Measurements from ENCODE around the gene MDM4. TPM values are rescaled to one million over a fixed set of nuclear protein-coding genes. Genes with fewer than 3 reads are reported as not detected.

Gene MDM4
- total RNA-seq, 2 experiments from 2014 or later = 120 to 282 TPM

DNA sequence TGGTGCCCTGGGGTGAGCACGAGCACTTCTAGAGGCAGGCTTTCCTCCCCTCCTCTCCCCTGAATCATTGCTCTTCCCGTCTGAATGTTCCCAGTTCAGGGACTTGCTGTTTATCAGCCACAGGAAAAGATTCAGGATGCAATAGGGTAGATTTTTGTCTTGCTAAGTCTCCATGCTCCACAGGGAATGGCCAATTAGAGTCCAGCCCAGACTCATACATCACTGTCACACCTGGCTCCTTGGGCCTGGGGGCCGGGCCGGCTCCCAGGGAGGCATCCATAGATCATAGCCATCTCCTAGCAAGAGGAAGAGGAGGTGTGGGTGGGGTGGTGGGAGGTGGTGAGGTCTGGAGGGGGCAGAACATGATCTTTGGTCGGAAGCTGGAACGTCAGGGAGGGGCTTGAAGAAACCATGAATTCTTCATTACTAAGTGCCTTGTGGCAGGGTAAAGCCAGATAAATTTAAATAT, 85.9 kb downstream of the MDM4 start:
- H3K4me1 ChIP-seq (ENCODE audit: insufficient read depth, low read length, poor library complexity, severe bottlenecking) = no peaks in the 10 kb centered on the region
- H3K9me2 ChIP-seq (ENCODE audit: insufficient read depth, low read length) = no peaks in the 10 kb centered on the region
- no peak overlapping the region for H3K4me2 ChIP-seq (ENCODE audit: low read length)
- no peak overlapping the region for H3K4me3 ChIP-seq (ENCODE audit: low read depth, low read length, poor library complexity, severe bottlenecking)
- H2AFZ ChIP-seq (ENCODE audit: low read length) = no peak overlapping the region
- H3K27ac ChIP-seq (ENCODE audit: low read depth, low read length, poor library complexity, severe bottlenecking) = no peak overlapping the region
- CTCF ChIA-PET (ENCODE audit: unreplicated experiment) = no interaction called here
- H3K36me3 ChIP-seq (ENCODE audit: insufficient read depth, low read length) = no peaks in the 10 kb centered on the region
- BruUV-seq (replicated peaks) = no TSS peak
- H3K9me3 ChIP-seq (ENCODE audit: low read length) = no peaks in the 10 kb centered on the region
- intact Hi-C loops (cut with micrococcal nuclease; ENCODE audit: unreplicated experiment) = no loop called here
- no peaks in the 10 kb centered on the region for H3K79me2 ChIP-seq (ENCODE audit: insufficient read depth, low read depth, low read length)
- H4K20me1 ChIP-seq (ENCODE audit: insufficient read depth, low read length) = no peaks in the 10 kb centered on the region
- TF ChIP-seq CTCF (conservative IDR thresholded peaks at IDR 0.05; ENCODE audit: low read length) = no peak
- no peak for TF ChIP-seq EZH2phosphoT487 (IDR thresholded peaks at IDR 0.05; ENCODE audit: borderline replicate concordance, low read depth, low read length)
- POLR2A ChIA-PET = no interaction called here
- no peak for DNase-seq (ENCODE audit: low spot score)

DNA sequence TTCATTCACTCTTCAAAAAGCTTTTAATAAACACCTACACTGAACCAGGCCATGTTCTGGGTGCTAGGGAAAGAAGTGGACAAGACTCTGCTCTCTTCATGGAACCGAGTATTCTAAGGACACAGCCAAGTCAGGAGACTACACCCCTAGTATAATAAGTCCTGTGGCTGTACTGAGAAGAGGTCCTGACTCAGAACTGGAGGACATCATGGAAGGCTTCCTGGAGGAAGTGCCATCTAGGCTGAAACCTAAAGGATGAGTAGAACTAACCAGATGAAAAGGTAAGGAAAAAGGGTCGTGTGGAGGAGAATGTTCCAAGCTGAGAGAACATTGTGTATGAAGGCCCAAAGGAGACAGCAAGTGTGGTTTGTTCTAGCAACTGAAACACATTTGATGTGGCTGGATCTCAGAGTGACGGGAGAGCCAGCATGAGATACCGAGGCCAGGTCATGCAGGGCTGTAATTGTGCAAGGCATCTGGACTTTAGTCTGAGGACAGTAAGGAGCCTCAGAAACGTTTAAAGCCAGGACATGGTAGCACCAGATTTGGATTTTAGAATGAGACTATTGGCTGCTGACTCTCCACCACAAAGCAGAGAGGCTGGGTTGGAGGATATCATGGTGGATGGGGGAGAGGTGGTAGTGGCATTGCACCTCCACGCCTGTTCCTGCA, 86.8 kb downstream of the MDM4 start:
- H3K9me2 ChIP-seq (ENCODE audit: insufficient read depth, low read length) = no peaks in the 10 kb centered on the region
- H2AFZ ChIP-seq (ENCODE audit: low read length) = no peak overlapping the region
- H3K4me1 ChIP-seq (ENCODE audit: insufficient read depth, low read length, poor library complexity, severe bottlenecking) = no peaks in the 10 kb centered on the region
- no peaks in the 10 kb centered on the region for H4K20me1 ChIP-seq (ENCODE audit: insufficient read depth, low read length)
- CTCF ChIA-PET (ENCODE audit: unreplicated experiment) = interaction anchor here (0.6 kb wide), 1 partner anchor 645 kb away, joined by 9 read pairs; no protein-coding TSS in a partner anchor
- no peak overlapping the region for H3K27ac ChIP-seq (ENCODE audit: low read depth, low read length, poor library complexity, severe bottlenecking)
- intact Hi-C loops (cut with micrococcal nuclease; ENCODE audit: unreplicated experiment) = no loop called here
- H3K36me3 ChIP-seq (ENCODE audit: insufficient read depth, low read length) = no peaks in the 10 kb centered on the region
- H3K4me2 ChIP-seq (ENCODE audit: low read length) = no peak overlapping the region
- DNase-seq (ENCODE audit: low spot score) = no peak
- no peak for TF ChIP-seq EZH2phosphoT487 (IDR thresholded peaks at IDR 0.05; ENCODE audit: borderline replicate concordance, low read depth, low read length)
- TF ChIP-seq CTCF (conservative IDR thresholded peaks at IDR 0.05; ENCODE audit: low read length) = no peak
- POLR2A ChIA-PET = no interaction called here
- no peaks in the 10 kb centered on the region for H3K9me3 ChIP-seq (ENCODE audit: low read length)
- no peak overlapping the region for H3K4me3 ChIP-seq (ENCODE audit: low read depth, low read length, poor library complexity, severe bottlenecking)
- no peaks in the 10 kb centered on the region for H3K79me2 ChIP-seq (ENCODE audit: insufficient read depth, low read depth, low read length)
- BruUV-seq (replicated peaks) = no TSS peak

- CTCF ChIA-PET (ENCODE audit: unreplicated experiment) = no interaction called here
- intact Hi-C loops (cut with micrococcal nuclease; ENCODE audit: unreplicated experiment) = no loop called here
Measured at GRCh38 chr1:204605791-204606190, 89.6 kb downstream of the MDM4 start.

More at GRCh38 chr1:204605791-204606190, 89.6 kb downstream of the MDM4 start:
- Histone ChIP-seq H4K20me1 (ENCODE audit: insufficient read depth, low read length) (no peaks in the 10 kb centered on the region), H3K4me3 (ENCODE audit: low read depth, low read length, poor library complexity, severe bottlenecking) (no peak overlapping the region), H3K4me1 (ENCODE audit: insufficient read depth, low read length, poor library complexity, severe bottlenecking) (no peaks in the 10 kb centered on the region), H3K9me2 (ENCODE audit: insufficient read depth, low read length) (no peaks in the 10 kb centered on the region), H3K36me3 (ENCODE audit: insufficient read depth, low read length) (no peaks in the 10 kb centered on the region), H3K9me3 (ENCODE audit: low read length) (no peaks in the 10 kb centered on the region), H3K79me2 (ENCODE audit: insufficient read depth, low read depth, low read length) (no peaks in the 10 kb centered on the region), H2AFZ (ENCODE audit: low read length) (no peak overlapping the region), H3K27ac (ENCODE audit: low read depth, low read length, poor library complexity, severe bottlenecking) (no peak overlapping the region), H3K4me2 (ENCODE audit: low read length) (no peak overlapping the region)
- DNase-seq (ENCODE audit: low spot score) = no peak
- TF ChIP-seq EZH2phosphoT487 (IDR thresholded peaks at IDR 0.05; ENCODE audit: borderline replicate concordance, low read depth, low read length) = no peak
- no peak for TF ChIP-seq CTCF (conservative IDR thresholded peaks at IDR 0.05; ENCODE audit: low read length)
- POLR2A ChIA-PET = no interaction called here
- no TSS peak for BruUV-seq (replicated peaks)

All from OCI-LY7 (cell line).